ENCODE measurements around the gene CEP20.

CEP20 gene

DNA sequence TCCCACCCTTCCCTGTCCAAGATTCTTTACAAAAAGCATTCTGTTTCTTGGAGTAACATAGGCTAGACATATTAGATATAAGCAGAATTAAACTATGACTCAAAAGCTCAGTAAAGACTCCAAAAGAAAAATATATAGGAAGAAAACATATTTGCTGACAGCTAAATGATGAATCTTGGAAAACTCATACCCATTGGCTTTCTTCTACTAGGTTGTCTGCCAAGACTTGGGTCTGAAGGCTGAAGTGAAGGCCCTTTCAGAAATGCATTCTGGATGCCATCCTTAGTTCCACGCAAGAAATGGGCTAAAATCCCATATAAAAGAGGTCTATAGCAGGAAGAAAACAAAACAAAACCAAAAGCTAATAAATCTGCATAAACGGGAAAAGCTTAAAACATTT lies 15.1 kb downstream of the CEP20 start:
- Histone ChIP-seq H3K27me3 (ENCODE audit: insufficient read depth, insufficient read length) (no peaks in the 10 kb centered on the region), H3K9me3 (ENCODE audit: insufficient read depth, low read length) (no peaks in the 10 kb centered on the region), H3K36me3 (ENCODE audit: insufficient read depth, insufficient read length, low read length) (peaks cover 72% of the 10 kb centered on the region), H3K9ac (ENCODE audit: insufficient read length, low read depth) (no peak overlapping the region), H3K4me3 (ENCODE audit: insufficient read length, low read depth) (no peak overlapping the region), H3K4me1 (ENCODE audit: insufficient read depth, insufficient read length) (no peaks in the 10 kb centered on the region)
- no peak for DNase-seq (ENCODE audit: low read depth, low spot score)
- TF ChIP-seq SUZ12 (IDR thresholded peaks at IDR 0.05; ENCODE audit: extremely low read depth, insufficient read depth, insufficient read length) = no peak
- TF ChIP-seq YY1 (IDR thresholded peaks at IDR 0.05; ENCODE audit: insufficient read depth, insufficient read length) = no peak
- TF ChIP-seq ZNF274 (IDR thresholded peaks at IDR 0.05; ENCODE audit: low read depth, low read length) = no peak

DNA sequence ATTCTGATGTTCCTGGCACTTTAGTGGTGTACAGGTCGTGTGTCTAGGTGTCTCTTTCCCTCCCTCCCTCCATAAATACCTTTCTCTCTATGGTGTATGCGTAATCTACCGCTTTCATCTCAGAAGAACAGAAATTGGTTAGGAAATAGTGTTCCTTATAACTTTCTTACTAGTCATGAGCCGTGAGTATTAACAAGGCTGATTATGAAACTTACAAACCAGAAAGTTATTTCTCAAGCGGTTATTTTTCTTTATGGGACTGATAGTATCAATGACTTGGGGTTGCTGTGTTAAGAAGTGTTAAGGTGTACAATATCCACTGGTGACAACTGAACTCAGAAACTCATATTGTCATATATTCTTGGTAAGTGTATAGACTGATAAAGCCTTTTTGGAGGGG lies 18.4 kb downstream of the CEP20 start:
- Histone ChIP-seq H3K36me3 (ENCODE audit: insufficient read depth, insufficient read length, low read length) (peaks cover 80% of the 10 kb centered on the region), H3K9ac (ENCODE audit: insufficient read length, low read depth) (no peak overlapping the region), H3K4me3 (ENCODE audit: insufficient read length, low read depth) (no peak overlapping the region), H3K27me3 (ENCODE audit: insufficient read depth, insufficient read length) (no peaks in the 10 kb centered on the region), H3K4me1 (ENCODE audit: insufficient read depth, insufficient read length) (no peaks in the 10 kb centered on the region), H3K9me3 (ENCODE audit: insufficient read depth, low read length) (no peaks in the 10 kb centered on the region)
- no peak for TF ChIP-seq ZNF274 (IDR thresholded peaks at IDR 0.05; ENCODE audit: low read depth, low read length)
- TF ChIP-seq YY1 (IDR thresholded peaks at IDR 0.05; ENCODE audit: insufficient read depth, insufficient read length) = no peak
- TF ChIP-seq SUZ12 (IDR thresholded peaks at IDR 0.05; ENCODE audit: extremely low read depth, insufficient read depth, insufficient read length) = no peak
- no peak for DNase-seq (ENCODE audit: low read depth, low spot score)

DNA sequence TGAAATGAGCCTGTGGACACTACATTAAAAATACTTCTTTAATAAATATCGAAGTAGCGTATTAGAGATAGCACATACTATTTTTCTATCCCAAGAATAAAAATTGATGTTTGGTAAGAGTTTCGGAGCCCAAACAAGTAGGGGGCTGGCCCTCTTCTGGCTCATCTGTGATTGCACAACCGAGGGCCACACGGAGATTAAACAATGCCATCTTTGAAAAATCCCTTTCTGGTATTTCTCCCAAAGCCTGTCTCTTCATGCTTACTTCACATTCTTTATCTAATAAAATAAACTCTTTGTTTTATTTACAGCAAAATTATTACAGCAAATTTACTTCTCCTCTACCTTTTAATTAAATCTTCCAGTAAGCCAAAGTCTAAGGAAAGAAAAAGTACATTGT lies 22.0 kb downstream of the CEP20 start:
- no peak for DNase-seq (ENCODE audit: low read depth, low spot score)
- H3K36me3 ChIP-seq (ENCODE audit: insufficient read depth, insufficient read length, low read length) = peaks cover 54% of the 10 kb centered on the region
- no peaks in the 10 kb centered on the region for H3K9me3 ChIP-seq (ENCODE audit: insufficient read depth, low read length)
- no peak overlapping the region for H3K9ac ChIP-seq (ENCODE audit: insufficient read length, low read depth)
- H3K4me1 ChIP-seq (ENCODE audit: insufficient read depth, insufficient read length) = no peaks in the 10 kb centered on the region
- TF ChIP-seq ZNF274 (IDR thresholded peaks at IDR 0.05; ENCODE audit: low read depth, low read length) (no peak), SUZ12 (IDR thresholded peaks at IDR 0.05; ENCODE audit: extremely low read depth, insufficient read depth, insufficient read length) (no peak), YY1 (IDR thresholded peaks at IDR 0.05; ENCODE audit: insufficient read depth, insufficient read length) (no peak)
- H3K4me3 ChIP-seq (ENCODE audit: insufficient read length, low read depth) = no peak overlapping the region
- no peaks in the 10 kb centered on the region for H3K27me3 ChIP-seq (ENCODE audit: insufficient read depth, insufficient read length)

DNA sequence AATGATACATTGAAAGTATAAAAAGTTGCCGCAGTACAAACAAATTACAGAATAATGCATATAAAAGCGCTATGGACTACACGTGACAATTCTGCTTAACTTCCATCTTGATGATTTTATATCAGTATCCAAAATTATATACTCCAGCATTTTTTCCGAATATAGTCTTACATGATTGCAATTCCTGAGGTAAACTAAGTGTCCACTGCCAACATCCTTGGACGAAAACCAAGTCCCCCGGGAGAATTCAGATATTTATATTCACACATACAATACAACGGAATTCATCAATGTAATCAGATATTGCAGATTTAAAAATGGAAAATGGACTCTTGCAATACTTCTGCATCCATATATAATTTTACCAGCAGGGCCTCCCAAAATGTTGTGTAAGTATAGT lies 22.7 kb downstream of the CEP20 start:
- TF ChIP-seq ZNF274 (IDR thresholded peaks at IDR 0.05; ENCODE audit: low read depth, low read length) (no peak), YY1 (IDR thresholded peaks at IDR 0.05; ENCODE audit: insufficient read depth, insufficient read length) (no peak), SUZ12 (IDR thresholded peaks at IDR 0.05; ENCODE audit: extremely low read depth, insufficient read depth, insufficient read length) (no peak)
- Histone ChIP-seq H3K36me3 (ENCODE audit: insufficient read depth, insufficient read length, low read length) (peaks cover 48% of the 10 kb centered on the region), H3K4me1 (ENCODE audit: insufficient read depth, insufficient read length) (no peaks in the 10 kb centered on the region), H3K9me3 (ENCODE audit: insufficient read depth, low read length) (no peaks in the 10 kb centered on the region), H3K27me3 (ENCODE audit: insufficient read depth, insufficient read length) (no peaks in the 10 kb centered on the region), H3K9ac (ENCODE audit: insufficient read length, low read depth) (no peak overlapping the region), H3K4me3 (ENCODE audit: insufficient read length, low read depth) (no peak overlapping the region)
- DNase-seq (ENCODE audit: low read depth, low spot score) = no peak

DNA sequence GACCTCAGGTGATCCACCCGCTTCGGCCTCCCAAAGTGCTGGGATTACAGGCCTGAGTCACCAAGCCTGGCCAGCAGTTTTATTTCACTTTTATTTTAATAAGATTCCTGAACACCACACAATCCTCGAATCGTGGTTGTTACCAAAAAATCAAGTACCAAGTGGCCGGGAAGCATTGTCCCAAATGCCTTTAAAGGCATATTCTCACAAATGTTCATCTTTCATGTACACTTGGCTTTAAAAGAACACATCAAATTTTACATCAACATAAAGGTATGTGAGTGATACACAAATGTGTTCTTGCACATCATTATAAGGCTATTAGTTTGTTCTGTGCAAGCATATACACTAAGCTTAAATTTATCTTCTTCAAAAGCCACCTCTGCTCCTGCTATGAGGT lies 23.5 kb downstream of the CEP20 start:
- TF ChIP-seq SUZ12 (IDR thresholded peaks at IDR 0.05; ENCODE audit: extremely low read depth, insufficient read depth, insufficient read length) (no peak), YY1 (IDR thresholded peaks at IDR 0.05; ENCODE audit: insufficient read depth, insufficient read length) (no peak), ZNF274 (IDR thresholded peaks at IDR 0.05; ENCODE audit: low read depth, low read length) (no peak)
- Histone ChIP-seq H3K27me3 (ENCODE audit: insufficient read depth, insufficient read length) (no peaks in the 10 kb centered on the region), H3K4me1 (ENCODE audit: insufficient read depth, insufficient read length) (no peaks in the 10 kb centered on the region), H3K4me3 (ENCODE audit: insufficient read length, low read depth) (no peak overlapping the region), H3K9me3 (ENCODE audit: insufficient read depth, low read length) (no peaks in the 10 kb centered on the region), H3K36me3 (ENCODE audit: insufficient read depth, insufficient read length, low read length) (peaks cover 41% of the 10 kb centered on the region), H3K9ac (ENCODE audit: insufficient read length, low read depth) (no peak overlapping the region)
- no peak for DNase-seq (ENCODE audit: low read depth, low spot score)

DNA sequence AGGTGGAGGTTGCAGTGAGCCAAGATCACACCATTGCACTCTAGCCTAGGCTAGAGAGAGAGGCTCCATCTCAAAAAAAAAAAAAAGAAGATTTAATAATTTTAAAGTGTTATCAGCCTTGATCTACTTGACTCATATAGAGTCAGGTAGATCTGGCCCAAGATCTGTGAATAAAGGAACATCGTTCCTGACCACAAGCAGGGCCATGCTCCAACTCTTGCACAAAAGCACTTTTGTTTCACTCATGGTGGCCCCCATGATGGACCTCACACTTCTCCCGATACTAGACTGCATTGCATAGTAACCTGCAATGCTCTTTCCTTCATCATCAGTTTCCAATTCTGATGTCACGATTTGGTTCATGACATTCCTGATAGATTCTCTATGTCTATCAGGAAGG lies 26.4 kb downstream of the CEP20 start:
- H3K36me3 ChIP-seq (ENCODE audit: insufficient read depth, insufficient read length, low read length) = peaks cover 17% of the 10 kb centered on the region
- H3K4me1 ChIP-seq (ENCODE audit: insufficient read depth, insufficient read length) = peaks cover 2% of the 10 kb centered on the region
- H3K27me3 ChIP-seq (ENCODE audit: insufficient read depth, insufficient read length) = peaks cover 22% of the 10 kb centered on the region
- no peaks in the 10 kb centered on the region for H3K9me3 ChIP-seq (ENCODE audit: insufficient read depth, low read length)
- H3K4me3 ChIP-seq (ENCODE audit: insufficient read length, low read depth) = no peak overlapping the region
- H3K9ac ChIP-seq (ENCODE audit: insufficient read length, low read depth) = no peak overlapping the region
- TF ChIP-seq ZNF274 (IDR thresholded peaks at IDR 0.05; ENCODE audit: low read depth, low read length) (no peak), SUZ12 (IDR thresholded peaks at IDR 0.05; ENCODE audit: extremely low read depth, insufficient read depth, insufficient read length) (no peak), YY1 (IDR thresholded peaks at IDR 0.05; ENCODE audit: insufficient read depth, insufficient read length) (no peak)
- no peak for DNase-seq (ENCODE audit: low read depth, low spot score)

DNA sequence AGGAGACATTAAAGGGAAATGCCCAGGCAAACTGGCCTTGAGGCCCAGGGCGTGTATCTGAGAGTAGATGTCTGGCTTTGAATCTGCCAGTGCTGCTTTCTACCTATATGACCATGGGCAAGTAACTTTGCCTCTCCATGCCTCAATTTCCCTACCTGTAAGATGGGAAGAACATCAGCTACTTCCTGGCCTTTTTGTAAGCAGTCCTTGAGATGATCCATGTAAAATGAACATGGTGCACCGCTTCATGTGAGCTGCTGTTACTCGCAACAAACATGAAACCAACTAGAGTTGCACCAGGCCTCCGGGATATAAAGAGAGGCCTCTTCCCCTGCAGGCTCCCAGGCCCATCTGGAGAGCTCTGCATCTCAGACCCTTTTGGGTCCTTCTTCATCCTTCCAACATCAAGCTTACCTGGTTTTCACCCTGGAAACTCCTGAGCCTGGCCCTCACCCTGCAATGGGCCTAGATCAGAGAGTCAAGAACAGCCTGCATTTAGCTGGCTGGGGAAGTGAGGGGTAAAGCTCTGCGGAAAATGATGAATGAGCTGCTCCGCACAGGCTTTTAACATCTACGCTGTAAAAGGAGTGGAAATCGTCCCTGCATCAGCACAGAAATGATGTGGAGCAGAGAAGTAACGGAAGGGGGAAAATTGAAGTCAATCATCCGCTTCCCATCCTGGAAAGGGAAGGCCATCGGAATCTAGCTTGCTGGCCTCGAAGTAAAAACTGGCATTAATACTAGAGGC lies 29.3 kb downstream of the CEP20 start:
- Histone ChIP-seq H3K36me3 (ENCODE audit: insufficient read depth, insufficient read length, low read length) (no peaks in the 10 kb centered on the region), H3K9me3 (ENCODE audit: insufficient read depth, low read length) (no peaks in the 10 kb centered on the region), H3K4me1 (ENCODE audit: insufficient read depth, insufficient read length) (peaks cover 2% of the 10 kb centered on the region), H3K9ac (ENCODE audit: insufficient read length, low read depth) (no peak overlapping the region), H3K27me3 (ENCODE audit: insufficient read depth, insufficient read length) (peaks cover 50% of the 10 kb centered on the region), H3K4me3 (ENCODE audit: insufficient read length, low read depth) (no peak overlapping the region)
- no peak for TF ChIP-seq YY1 (IDR thresholded peaks at IDR 0.05; ENCODE audit: insufficient read depth, insufficient read length)
- no peak for DNase-seq (ENCODE audit: low read depth, low spot score)

All from NT2/D1 (cell line).